Stomach (tissue), 9 donors: Measurements from ENCODE around the gene COX17. TPM values are rescaled to one million over a fixed set of nuclear protein-coding genes. Genes with fewer than 3 reads are reported as not detected.

Experiments used
- DNase-seq, 2 donors: peaks; one replicate each; pipeline versions ENCODE4 v3.0.0 to v3.0.0-alpha.2; 2013 to 2019
- H3K27ac ChIP-seq, 5 donors: fragments of 200-600 bp in 4 of 5; sonication (generic) in 4 of 5; one replicate each; pipeline ENCODE4 v1.5.1; 2013 to 2019; ENCODE audit warnings: mild to moderate bottlenecking in 1 of 5, moderate library complexity in 1 of 5
- H3K27me3 ChIP-seq, 3 donors: fragments of 200-600 bp; sonication (generic); one replicate each; pipeline ENCODE4 v1.5.1; 2017 to 2019; ENCODE audit warnings: mixed run types in 1 of 3
- H3K36me3 ChIP-seq, 4 donors: fragments of 200-600 bp; sonication (generic); 1 replicate in 3 of 4; 2 replicates in 1 of 4; pipeline ENCODE4 v1.5.1; 2016 to 2019
- H3K4me1 ChIP-seq, 4 donors: fragments of 200-600 bp; sonication (generic); one replicate each; pipeline ENCODE4 v1.5.1; 2016 to 2019
- H3K4me3 ChIP-seq, 4 donors: fragments of 200-600 bp; sonication (generic) in 3 of 4; one replicate each; pipeline ENCODE4 v1.5.1; 2016 to 2019; ENCODE audit warnings: mild to moderate bottlenecking in 1 of 4
- H3K9me3 ChIP-seq, 4 donors: fragments of 200-600 bp; sonication (generic); one replicate each; pipeline ENCODE4 v1.5.1; 2016 to 2019
- EP300 ChIP-seq: sonication (generic); formaldehyde crosslinking; IDR thresholded peaks from one replicate; pipeline ENCODE4 v1.6.1; 2017; ENCODE audit warnings: antibody characterized with exemption
- POLR2A ChIP-seq, 4 donors: fragments of 450-650 bp; IDR thresholded peaks; one replicate each; pipeline ENCODE4 v1.6.1; 2016; ENCODE audit warnings: antibody characterized with exemption in 4 of 4, control low read depth in 2 of 4, mild to moderate bottlenecking in 1 of 4, moderate library complexity in 1 of 4
- POLR2AphosphoS5 ChIP-seq, 3 donors: sonication (generic); formaldehyde crosslinking; IDR thresholded peaks; one replicate each; pipeline ENCODE4 v1.6.1; 2016; ENCODE audit warnings: antibody characterized with exemption in 3 of 3
- WGBS, 5 donors: extraction: QIAGEN DNeasy Blood & Tissue Kit in 3 of 5; methylation state at CpG; one replicate each; pipeline versions ENCODE4 v1.1.5 to v1.1.7; 2013 to 2018; 5-methylcytosine and 5-hydroxymethylcytosine counted together
- intact Hi-C: fragments of 100-400 bp; cut with DNase I; formaldehyde crosslinking; loops from one replicate; pipeline ENCODE4 v1.15.1; 2023; ENCODE audit warnings: low total_unique reads
- polyA plus RNA-seq, 3 donors: library from polyadenylated mRNA; stranded (reverse); fragments of 200-250 nt; gene quantifications; one replicate each; pipeline ENCODE4 v1.2.3, GENCODE V29; 2013
- total RNA-seq, 5 donors: library from RNA; depleted of rRNA; stranded (reverse); fragments of >200 nt; gene quantifications; one replicate each; pipeline versions ENCODE4 v1.1.0 to v1.2.3, GENCODE V29; 2014 to 2016
- TF ChIP-seq, protein P1 (sequence below), 7 experiments: fragments of 450-650 bp in 4 of 7; fragments of 200-600 bp in 3 of 7; sonication (generic) in 3 of 7; IDR thresholded peaks; one replicate each; pipeline ENCODE4 v1.5.1; 2016 to 2019; ENCODE audit warnings: antibody characterized with exemption in 7 of 7, control low read depth in 2 of 7, mild to moderate bottlenecking in 1 of 7
- donor health status: healthy with polysubstance abuse.
- donor health status: Bipolar disorder and iron deficiency.
- donor health status: healthy.

The COX17 gene
- total and polyA plus RNA-seq, 8 donors: 28.6 to 184 (median 57.5) TPM

DNA sequence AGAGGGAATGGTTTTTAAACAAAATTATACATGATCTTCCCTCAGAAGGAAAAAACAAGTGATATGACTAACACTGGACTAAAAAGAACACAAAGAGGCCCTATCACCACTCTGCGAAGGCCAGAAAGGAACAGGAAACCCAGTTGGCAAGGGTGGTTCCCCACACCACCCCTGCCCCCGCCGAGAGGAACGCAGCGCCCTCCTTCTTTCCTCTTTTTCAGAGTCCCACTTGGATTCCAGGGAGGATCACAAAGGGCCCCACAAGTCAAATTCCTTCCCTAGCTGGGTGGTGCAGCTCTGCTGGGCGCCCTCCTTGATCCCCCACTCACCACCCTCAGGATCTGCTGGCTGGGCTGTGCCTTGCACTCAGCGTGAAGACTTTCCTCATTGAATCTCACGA, 49.7 kb downstream of the COX17 start:
- Histone ChIP-seq H3K9me3 (no peaks in the 10 kb centered on the region), H3K4me3 (no peak overlapping the region), H3K27me3 (no peaks in the 10 kb centered on the region), H3K4me1 (peaks cover 0 to 18% (median 9%) of the 10 kb centered on the region in 4 donors), H3K36me3 (no peaks in the 10 kb centered on the region), H3K27ac (peak overlapping the region in 3 of 5 donors; percentile 14 to 73 (median 39))
- 56 to 68% (median 62%) methylated on average over 8 of the region's 8 CpGs for WGBS, 5 donors
- no peak for DNase-seq
- TF ChIP-seq POLR2A (IDR thresholded peaks at IDR 0.05) (no peak), EP300 (no peak), POLR2AphosphoS5 (IDR thresholded peaks at IDR 0.05) (no peak)
- TF ChIP-seq, protein P1, sequence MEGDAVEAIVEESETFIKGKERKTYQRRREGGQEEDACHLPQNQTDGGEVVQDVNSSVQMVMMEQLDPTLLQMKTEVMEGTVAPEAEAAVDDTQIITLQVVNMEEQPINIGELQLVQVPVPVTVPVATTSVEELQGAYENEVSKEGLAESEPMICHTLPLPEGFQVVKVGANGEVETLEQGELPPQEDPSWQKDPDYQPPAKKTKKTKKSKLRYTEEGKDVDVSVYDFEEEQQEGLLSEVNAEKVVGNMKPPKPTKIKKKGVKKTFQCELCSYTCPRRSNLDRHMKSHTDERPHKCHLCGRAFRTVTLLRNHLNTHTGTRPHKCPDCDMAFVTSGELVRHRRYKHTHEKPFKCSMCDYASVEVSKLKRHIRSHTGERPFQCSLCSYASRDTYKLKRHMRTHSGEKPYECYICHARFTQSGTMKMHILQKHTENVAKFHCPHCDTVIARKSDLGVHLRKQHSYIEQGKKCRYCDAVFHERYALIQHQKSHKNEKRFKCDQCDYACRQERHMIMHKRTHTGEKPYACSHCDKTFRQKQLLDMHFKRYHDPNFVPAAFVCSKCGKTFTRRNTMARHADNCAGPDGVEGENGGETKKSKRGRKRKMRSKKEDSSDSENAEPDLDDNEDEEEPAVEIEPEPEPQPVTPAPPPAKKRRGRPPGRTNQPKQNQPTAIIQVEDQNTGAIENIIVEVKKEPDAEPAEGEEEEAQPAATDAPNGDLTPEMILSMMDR (IDR thresholded peaks at IDR 0.05): no peak
- intact Hi-C loops: no loop called here

DNA sequence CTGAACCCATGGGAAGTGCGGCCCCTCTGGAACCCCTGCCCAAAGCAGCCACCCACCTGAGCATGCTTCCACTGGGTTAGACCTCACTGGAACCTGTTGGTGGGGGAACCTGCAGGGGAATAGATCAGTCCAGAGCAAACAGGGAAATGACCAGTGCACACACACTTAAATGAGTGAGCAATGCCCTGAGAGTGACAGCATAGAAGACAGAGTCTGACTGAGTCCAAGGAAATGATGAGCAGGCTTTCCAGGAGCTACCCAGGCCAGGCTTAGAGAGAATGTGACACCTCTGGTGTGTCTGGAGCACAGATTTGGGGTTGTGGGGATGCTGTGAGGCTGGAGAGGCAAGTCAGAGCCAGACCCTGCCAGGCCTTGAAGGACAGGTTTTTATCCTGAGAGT, 51.0 kb downstream of the COX17 start:
- Histone ChIP-seq H3K27ac (no peak overlapping the region), H3K9me3 (no peaks in the 10 kb centered on the region), H3K27me3 (no peaks in the 10 kb centered on the region), H3K4me3 (no peak overlapping the region), H3K36me3 (no peaks in the 10 kb centered on the region), H3K4me1 (peaks cover 0 to 18% (median 5%) of the 10 kb centered on the region in 4 donors)
- no peak for DNase-seq
- TF ChIP-seq EP300 (no peak), POLR2AphosphoS5 (IDR thresholded peaks at IDR 0.05) (no peak), POLR2A (IDR thresholded peaks at IDR 0.05) (no peak)
- TF ChIP-seq, protein P1 (IDR thresholded peaks at IDR 0.05): no peak
- intact Hi-C loops: no loop called here
- WGBS, 5 donors: 86 to 100% (median 94%) methylated on average over 1 of the region's 1 CpG

DNA sequence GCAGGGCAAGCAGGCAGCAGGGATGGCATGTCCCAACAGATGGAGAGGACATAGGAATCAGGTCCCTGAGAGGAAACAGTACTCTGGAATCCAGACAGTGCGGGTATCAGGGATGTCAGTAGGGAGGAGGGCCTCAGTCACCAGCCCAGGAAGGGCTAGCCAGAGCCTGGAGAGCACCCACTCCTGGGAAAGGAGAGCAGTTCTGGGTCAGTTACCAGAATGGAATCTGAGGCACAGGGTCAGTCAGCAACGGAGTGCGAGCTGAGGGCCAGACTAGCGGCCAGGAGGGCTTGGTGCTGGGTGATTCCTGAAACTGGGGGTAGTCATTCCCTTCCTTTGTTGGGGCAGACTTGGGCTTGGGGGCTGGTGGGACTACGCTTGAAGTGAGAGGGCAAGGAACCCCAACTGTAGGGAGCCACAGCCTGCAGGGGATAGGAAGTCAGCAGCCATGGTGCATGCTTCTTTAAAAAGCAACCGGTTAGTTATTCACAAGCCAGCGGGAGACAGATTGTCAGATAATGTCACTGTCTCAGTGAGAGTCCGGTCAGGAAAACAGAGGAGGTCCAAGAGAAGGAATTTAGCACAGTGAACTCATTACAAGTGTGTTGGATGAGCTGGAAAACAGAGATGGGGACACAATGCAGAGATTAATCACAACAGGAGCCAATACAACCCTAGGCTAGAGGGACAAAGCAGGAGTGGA, 51.6 kb downstream of the COX17 start:
- Histone ChIP-seq H3K4me1 (peaks cover 0 to 16% (median 4%) of the 10 kb centered on the region in 4 donors), H3K4me3 (no peak overlapping the region), H3K36me3 (no peaks in the 10 kb centered on the region), H3K27me3 (no peaks in the 10 kb centered on the region), H3K27ac (no peak overlapping the region), H3K9me3 (no peaks in the 10 kb centered on the region)
- 81 to 85% (median 82%) methylated on average over 8 of the region's 8 CpGs for WGBS, 5 donors
- TF ChIP-seq EP300 (no peak), POLR2A (IDR thresholded peaks at IDR 0.05) (no peak), POLR2AphosphoS5 (IDR thresholded peaks at IDR 0.05) (no peak)
- TF ChIP-seq, protein P1 (IDR thresholded peaks at IDR 0.05): no peak
- intact Hi-C loops: no loop called here
- no peak for DNase-seq

DNA sequence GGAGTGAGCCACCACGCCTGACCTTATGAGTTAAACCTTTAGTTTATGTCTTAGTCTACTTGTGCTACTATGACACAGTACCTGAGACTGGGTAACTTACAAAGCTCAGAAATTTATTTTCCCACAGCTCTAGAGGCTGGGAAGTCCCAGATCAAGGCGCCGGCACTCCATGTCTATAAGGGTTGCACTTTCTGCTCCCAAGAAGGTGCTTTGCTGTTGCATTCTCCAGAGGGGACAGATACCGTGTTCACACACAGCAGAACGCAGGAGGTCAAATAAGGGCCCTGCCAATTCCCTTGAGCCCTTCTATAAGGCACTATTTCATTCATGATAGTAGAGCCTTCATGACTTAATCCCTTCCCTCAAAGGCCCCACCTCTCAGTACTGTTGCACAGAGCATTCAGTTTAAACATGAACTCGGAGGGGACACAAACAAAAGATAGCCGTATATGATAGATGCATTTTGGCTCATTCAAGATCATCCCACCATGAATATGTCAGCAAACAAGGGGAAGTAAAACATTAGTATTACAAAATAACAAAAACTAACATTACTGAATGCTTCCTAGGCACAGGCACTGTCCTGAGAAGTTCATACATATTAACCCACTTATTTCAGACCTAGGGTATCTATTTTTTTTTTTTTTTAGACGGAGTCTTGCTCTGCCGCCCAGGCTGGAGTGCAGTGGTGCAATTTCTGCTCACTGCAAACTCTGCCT, 53.0 kb downstream of the COX17 start:
- Histone ChIP-seq H3K27ac (no peak overlapping the region), H3K36me3 (no peaks in the 10 kb centered on the region), H3K9me3 (no peaks in the 10 kb centered on the region), H3K4me3 (no peak overlapping the region), H3K27me3 (no peaks in the 10 kb centered on the region), H3K4me1 (peaks cover 0 to 1% (median 0%) of the 10 kb centered on the region in 4 donors)
- intact Hi-C loops: no loop called here
- no peak for TF ChIP-seq POLR2AphosphoS5 (IDR thresholded peaks at IDR 0.05)
- TF ChIP-seq POLR2A (IDR thresholded peaks at IDR 0.05): no peak
- TF ChIP-seq EP300: no peak
- TF ChIP-seq, protein P1 (IDR thresholded peaks at IDR 0.05): no peak
- WGBS, 5 donors: 83 to 92% (median 88%) methylated on average over 9 of the region's 9 CpGs
- DNase-seq: no peak
